Stimulated activated CD4-positive, alpha-beta T cell treated with anti-CD3 and anti-CD28 coated beads, Interleukin-1b, Interleukin-23, amount 100 ng/mL, for 24 hours (primary cell): ENCODE data around the gene TTF2.
A peak's percentile ranks its signal among the peaks of the same experiment; 100 is the strongest.
"Not testable (repeated sequence)": the region's sequence is repeated elsewhere in the genome, so short reads cannot be mapped to it uniquely, and the experiment has no call there.

ENCODE experiments used
- DNase-seq, 4 experiments: peaks; one replicate each; pipeline ENCODE4 v3.0.0-alpha.2; 2020; ENCODE audit warnings: low read depth in 4 of 4, low spot score in 1 of 4

The TTF2 gene

GRCh38 chr1:117119144-117119543, 59.0 kb downstream of the TTF2 start:
- DNase-seq: not testable (repeated sequence)

- DNase-seq: no peak
These were observed 60.9 kb downstream of the TTF2 start for GRCh38 chr1:117120774-117121588.

DNA sequence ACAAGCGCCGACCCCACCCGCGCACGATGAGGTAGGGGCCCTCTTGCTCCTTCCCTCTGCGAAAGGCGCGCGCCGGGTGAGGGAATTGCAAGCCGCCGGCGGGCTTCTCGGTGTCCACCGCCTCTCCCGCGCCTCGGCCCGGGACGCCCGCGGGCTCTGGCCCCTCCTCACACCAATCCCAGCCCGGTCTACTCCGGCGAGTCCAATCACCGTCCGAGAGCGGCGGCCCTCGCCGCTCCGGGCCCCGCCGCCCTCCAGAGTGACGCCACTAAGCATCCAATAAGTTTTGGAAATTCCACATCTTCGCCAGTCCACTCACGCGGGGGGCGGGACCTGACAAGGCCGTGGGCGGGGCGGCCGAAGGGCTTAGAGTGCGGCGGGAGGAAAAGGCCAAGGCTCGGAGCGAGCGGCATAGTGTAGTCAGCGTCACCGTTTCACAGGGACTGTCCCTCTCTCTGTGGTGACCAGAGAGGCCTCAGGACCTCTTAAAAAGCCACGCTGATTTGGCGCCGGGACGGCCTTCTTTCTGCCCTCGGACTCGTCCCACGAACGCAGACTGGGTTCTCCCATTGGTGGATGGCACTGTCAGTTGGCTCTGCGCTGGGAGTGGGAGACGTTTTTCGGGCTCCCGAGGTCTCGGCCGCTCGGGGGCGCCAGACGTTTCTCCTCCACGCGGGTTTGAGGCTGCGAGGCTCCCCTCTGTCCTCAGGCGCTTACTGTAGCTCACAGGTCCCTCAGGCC, 61.6 kb downstream of the TTF2 start, which contains the start of gene TRIM45:
Gene TRIM45, minus strand, starts transcription at position 161 of the 741 bp plus-strand sequence. CDS start 548 bp downstream, outside the sequence.
- peak; percentile 47 to 75 (median 62) for DNase-seq

DNA sequence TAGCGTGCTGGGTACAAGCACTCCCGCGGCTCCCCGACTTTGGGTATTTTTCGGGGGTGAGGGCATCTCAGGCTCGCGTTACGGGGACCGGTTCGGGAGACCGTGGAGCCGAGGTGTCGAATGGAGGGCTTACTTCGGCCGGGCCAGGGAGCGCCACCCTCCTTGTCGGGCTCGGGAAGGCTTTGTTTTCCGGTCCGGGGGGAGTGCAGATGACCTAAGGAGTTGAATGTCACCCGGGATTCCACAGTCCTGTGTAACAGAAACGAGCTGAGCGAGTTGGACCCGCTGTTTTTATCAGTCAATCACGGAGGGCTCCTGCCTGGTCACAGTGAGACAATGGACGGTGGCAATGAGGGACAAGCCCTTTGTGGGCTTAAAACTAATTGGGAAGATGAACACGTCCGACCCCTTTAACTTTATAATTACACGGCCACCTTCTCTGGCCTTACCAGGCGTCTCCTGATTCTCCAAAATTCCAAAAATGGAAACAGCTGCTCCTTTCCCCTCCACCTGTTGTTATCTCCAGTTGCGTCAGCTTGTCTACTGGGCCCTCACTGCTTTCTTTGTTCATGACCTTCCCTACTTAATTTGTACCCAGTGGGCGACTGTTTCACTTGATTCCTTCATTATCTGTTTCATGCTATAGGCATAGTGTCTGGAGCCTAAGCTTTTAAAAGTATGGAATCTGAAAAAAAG, 62.4 kb downstream of the TTF2 start:
- DNase-seq: no peak

DNA sequence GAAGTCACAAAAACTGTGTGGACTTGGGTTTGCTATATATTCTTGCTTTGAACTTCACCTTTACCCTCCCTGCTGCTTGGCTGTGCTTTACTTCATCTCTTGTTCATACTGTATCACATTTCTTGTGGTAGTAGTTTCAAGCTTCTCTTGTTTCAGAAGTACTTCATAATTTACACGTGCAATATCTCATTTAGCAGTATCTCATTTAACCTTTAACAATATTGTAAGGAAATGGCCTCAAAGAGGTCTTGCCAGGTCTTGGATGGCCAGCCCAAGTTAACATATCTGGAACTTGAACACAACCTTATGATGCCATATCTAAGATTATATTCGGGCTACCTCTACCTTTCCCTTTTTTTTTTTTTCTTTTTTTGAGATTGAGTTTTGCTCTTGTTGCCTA, 63.1 kb downstream of the TTF2 start:
- DNase-seq: no peak

DNA sequence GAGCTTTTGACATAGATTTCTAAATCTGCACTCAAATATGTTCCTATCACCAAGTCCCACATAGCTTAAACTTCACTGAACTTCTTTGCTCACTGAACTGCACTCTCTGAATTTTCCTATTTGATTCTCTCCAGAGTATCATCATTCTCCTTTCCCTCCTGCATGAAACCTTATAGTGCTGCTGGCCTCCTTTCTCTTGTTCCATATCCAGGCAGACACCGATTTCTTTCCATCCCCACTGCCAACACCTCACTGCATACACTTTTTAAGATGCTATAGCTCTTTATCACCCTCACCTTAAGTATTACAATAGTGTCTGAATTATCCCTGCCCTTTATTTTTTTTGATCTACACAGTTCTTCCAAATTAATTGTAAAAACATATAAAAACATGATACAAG, 64.5 kb downstream of the TTF2 start:
- no peak for DNase-seq

DNA sequence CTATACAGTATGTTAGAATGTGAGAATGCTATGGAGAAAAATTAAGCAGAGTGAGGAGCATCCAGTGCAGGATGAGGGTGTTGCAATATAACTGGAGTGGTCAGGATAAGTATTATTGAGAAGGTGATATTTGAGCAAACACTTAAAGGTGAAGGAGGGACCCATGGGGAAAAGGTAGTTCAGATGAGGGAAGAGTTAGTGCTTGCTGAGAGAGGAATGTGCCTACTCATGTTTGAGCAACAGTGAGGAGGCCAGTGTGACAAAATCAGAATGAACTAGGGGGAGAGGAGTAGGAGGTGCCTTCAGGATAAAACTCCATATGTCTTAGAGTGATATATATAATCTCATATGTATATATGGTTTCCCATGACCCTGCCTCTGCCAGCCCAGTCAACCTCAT, 67.7 kb downstream of the TTF2 start:
- no peak for DNase-seq

- DNase-seq: no peak
These were observed 68.4 kb downstream of the TTF2 start for GRCh38 chr1:117128323-117129079.

GRCh38 chr1:117130526-117130925, 70.4 kb downstream of the TTF2 start:
- no peak for DNase-seq

DNA sequence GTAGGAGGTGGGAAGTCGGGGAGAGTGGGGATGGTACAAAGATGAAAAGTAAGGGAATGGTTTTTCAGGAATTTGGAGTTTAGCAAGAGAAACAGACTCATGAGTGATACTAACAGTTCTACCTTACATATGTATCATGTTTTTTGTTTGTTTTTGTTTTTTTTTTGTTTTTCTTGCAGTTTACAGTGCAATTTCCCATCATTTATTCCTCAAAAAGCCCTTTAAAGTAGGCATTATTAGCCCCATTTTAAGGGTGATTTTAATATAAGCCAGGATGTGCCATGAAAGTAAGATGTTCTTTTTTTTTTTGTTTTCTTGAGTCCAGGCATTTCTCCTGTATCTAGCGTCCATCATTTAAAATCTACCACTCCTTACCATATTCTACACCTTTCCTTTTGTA, 75.2 kb downstream of the TTF2 start:
- no peak for DNase-seq

DNA sequence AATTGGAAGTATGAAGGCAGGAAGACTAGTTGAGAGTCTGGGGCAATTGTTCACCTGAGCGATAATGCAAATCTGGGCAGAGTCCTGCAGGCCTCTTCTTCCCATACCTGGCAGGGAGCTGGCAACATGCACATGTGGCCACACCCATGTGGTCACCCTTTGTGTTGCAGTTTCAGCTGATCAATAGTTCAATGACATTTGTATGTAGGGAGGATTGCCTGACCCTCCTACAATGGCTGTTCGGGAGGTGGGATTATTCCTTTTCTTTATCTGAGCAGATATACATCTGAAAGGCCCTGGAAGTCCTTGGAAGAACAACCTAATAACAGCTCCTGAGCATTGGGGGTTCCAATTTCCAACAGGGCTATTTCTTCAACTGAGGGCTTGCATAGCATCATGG, 76.6 kb downstream of the TTF2 start:
- no peak for DNase-seq

- DNase-seq: no peak
These were observed 77.2 kb downstream of the TTF2 start for GRCh38 chr1:117137281-117137855.

DNA sequence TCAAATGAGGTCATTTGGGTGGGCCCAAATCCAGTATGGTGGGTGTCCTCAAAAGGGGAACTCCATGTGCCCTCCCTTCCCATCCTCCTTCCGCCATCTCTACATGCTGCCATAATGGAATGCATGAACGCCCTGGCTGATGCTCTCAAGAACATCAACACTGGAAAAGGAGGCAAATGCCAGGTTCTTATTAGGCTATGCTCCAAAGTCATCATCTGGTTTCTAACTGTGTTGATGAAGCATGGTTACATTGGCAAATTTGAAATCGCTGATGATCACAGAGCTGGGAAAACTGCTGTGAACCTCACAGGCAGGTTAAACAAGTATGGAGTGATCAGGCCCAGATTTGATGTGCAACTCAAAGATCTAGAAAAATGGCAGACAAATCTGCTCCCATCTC, 78.0 kb downstream of the TTF2 start:
- no peak for DNase-seq

- DNase-seq: no peak
These were observed 78.4 kb downstream of the TTF2 start for GRCh38 chr1:117138561-117138960.

DNA sequence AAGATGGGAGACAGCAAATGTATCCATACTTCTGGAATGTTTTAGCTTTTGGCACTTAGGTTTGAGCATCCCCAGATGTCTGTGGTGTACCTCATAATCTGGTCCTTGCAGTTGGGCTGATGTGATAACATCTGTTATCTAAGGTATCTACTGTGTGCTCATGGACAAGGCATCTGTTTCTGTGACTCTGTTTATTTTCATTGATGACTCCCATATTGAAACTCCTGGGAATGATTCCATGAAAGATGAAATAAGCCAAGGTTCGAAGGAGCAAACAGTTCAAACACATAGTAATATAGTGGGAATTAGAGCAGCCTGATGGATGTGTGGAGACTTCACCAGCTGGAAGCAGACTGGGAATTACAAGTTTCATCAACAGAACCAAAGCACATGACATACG, 82.1 kb downstream of the TTF2 start:
- DNase-seq: no peak

GRCh38 chr1:117143172-117143571, 83.0 kb downstream of the TTF2 start:
- DNase-seq: no peak

GRCh38 chr1:117143871-117144270, 83.7 kb downstream of the TTF2 start:
- no peak for DNase-seq

GRCh38 chr1:117146072-117146471, 85.9 kb downstream of the TTF2 start:
- DNase-seq: no peak

DNA sequence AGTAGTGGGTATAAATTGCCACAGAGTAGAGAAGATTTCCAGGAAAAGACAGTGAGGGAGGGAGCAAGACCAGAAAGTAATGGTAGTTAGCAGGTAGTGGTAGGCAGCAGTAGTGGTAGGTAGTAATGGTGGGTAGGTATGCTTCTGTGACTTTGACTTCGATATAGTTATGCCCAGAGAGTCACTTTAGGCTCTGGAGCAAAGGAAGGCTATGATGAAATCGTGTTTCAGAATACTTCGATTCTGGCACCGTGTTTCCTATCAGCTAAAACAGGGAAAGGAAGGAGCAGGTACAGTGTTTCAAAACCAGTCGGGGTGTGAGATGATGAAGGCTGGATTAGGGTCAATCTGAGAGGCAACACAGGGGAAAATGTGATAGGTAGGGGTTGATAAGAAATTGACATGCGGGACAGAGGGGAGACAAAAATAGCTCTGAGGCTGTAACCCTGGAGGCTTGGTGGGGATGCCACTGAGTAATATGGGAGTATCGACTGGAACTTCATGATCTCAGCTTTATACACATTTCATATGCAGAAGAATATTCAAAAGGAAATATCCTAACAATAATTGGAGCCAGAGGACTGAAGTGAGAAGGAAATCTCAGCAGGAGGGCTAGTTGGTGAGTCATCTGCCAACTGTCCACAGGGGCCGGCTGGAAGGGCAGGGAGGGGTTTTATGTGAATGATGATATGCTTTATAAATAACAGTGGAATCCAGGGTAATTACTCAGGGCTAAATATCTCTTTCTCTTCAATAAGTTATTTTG, 86.6 kb downstream of the TTF2 start:
- no peak for DNase-seq

DNA sequence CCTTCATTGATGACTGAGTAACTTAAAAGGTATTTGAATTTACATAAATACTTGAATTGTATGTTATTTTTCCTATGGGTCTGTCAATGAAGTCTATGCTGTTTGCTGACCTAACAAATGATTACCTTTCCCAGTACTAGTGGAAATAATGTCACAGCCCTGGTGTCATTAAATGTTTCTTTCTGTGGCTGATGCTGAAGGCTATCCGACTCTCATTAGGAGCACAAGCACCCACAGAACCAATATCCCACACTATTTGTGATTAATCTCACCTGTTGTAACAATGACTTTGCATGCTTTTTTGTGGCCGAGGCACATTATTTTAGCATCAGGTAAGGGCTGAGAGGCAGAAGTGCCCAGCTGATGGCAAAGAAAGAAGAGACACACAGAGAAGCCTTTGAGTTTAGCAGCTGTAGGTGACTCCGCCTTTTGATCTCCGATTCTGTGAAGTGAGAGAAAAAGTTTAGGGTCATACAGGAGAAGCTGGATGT, 87.3 kb downstream of the TTF2 start:
- DNase-seq: no peak
